NCI-H526 treated with DMSO at 0.1 percent for 48 hours (cell line): ENCODE measurements around the gene APBA1.

Experiments
- DNase-seq: peaks from one replicate; lab custom pipeline; 2025; lab: John Stamatoyannopoulos, UW

APBA1 gene

DNA sequence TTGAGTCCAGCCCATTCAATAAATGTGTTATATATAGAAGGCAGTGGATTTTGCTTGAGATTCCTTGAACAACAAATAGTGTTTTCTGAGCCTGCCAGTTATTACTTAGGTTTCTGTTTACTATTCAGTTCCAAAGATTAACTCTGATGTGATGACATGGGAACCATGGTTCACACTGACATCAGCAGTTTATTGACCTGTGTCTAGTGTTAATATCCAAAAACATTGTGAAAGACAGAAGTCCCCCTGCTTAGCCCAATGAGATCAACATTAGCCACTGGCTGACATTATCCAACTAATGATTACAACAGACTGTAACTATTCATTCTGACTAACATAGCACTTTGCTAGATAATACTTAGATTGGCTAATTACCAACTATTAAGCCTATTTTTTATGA is 14.9 kb downstream of the APBA1 start:
- no peak for DNase-seq

GRCh38 chr9:69655065-69655464 is 17.1 kb downstream of the APBA1 start:
- DNase-seq = no peak

DNA sequence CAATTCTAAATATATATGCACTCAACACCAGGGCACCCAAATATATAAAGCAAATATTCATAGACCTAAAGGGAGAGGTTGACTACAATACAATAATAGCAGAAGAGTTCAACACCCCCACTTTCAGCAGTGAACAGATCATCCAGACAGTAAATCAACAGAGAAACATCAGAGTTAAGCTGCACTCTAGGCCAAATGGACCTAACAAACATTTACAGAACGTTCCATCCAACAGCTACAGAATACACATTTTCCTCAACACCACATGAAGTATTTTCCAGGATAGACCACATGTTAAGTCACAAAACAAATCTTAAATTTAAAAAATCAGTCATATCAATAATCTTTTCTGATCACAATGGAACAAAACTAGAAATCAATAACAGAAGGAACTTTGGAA is 18.9 kb downstream of the APBA1 start:
- no peak for DNase-seq

DNA sequence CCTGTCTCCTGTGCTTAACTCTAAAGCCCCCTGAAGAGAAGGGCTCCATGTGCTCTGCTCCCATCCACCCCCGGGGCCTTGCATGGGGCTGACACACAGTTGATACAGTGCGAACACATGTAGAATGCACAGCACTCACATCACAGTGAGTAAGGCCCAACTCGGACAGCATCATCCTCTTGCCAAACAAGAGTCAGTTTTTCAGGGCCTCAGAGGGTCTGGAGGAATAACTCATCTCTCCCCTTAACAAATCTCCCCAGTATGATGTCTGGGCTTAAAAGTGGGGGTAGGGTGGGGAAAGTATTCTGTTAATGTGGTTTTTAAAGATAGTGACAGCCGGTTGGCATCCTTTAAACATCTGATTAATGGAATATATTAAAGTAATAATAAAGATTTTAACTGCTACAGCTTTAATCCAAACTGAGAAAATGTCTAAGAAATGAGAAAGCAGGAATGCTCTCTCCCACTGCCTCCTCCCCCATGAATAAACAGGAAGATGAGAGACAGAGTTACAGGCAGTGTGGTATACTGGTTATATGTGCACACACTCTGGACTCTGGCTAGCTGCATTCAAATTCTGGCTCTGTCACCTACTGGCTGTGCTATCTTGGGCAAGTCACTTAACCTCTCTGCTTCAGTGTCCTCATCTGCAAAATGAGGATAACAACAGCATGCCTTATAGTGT is 22.5 kb downstream of the APBA1 start:
- no peak for DNase-seq

DNA sequence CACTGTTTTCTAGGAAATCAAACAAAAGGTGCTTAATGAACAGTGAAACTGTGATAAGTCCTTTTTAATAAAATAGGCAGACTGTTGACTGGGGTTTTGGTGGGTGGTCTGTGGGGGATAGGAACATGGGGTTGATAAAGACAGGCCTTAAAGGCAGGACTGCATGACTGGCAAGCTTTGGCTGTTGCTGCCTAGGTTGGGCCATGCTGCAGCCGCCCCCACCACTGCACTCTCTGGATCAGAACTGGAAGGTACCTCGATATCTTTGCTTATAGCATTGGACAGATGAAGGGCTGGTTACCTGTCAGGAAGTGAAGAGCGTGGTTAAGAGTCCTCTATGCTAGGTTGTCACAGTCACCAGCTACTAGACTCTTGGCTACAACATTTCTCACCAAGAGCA is 24.4 kb downstream of the APBA1 start:
- no peak for DNase-seq

- no peak for DNase-seq
Measured at GRCh38 chr9:69646810-69647209, 25.4 kb downstream of the APBA1 start.

GRCh38 chr9:69645488-69645887 is 26.7 kb downstream of the APBA1 start:
- DNase-seq = peak; percentile 81

DNA sequence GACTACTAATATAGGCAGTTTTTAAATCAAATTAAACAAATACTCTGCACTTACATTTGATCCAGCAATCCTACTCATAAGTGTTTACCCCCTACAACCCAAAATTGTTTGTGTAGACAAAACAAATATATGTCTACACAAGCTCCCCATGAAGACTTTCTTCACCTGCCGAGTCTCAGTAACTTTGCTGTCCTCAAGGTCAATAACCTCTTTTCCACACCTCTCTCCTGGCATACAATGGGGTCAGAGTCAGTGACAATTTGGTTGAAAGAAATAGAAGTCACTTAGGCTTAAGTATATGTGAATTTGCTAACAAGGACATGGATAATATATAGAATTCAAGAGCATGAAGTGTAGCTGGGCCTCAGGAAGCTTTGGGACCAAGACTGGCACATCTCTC is 29.1 kb downstream of the APBA1 start:
- DNase-seq = no peak

DNA sequence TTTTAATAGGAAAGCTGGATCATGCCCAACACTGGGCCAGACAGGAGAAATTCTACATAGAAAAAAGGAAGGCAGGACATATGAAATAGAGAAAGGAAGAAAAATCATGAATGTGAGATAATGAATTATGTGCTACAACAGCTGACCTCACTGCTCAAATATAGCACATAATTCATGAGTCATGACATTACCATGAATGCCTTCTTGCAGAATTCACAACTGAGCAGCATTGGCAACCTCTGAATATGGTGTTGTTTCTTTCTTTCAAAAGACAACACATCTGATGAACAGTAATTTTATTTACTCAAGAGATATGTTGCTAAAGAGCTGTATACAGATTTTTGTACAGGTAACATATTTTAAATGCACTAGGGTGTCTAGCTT is 34.4 kb downstream of the APBA1 start:
- DNase-seq = no peak

- no peak for DNase-seq
Measured at GRCh38 chr9:69637193-69637816, 34.9 kb downstream of the APBA1 start.

DNA sequence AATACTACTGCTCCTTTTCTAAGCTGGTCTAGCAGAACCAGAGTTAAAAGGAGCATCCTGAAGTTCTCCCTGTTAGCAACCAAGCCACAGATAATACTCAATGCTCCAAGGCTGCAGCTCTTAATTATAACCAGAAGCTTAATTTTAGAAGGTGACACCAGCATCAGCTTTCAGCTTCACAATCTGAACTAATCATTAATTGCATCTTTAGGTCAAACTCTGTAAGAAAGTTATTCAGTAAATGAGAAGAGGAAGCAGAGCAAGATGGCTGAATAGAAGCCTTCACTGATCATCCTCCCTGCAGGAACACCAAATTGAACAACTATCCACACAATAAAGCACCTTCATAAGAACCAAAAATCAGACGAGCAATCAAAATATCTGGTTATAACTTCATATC is 38.5 kb downstream of the APBA1 start:
- no peak for DNase-seq

DNA sequence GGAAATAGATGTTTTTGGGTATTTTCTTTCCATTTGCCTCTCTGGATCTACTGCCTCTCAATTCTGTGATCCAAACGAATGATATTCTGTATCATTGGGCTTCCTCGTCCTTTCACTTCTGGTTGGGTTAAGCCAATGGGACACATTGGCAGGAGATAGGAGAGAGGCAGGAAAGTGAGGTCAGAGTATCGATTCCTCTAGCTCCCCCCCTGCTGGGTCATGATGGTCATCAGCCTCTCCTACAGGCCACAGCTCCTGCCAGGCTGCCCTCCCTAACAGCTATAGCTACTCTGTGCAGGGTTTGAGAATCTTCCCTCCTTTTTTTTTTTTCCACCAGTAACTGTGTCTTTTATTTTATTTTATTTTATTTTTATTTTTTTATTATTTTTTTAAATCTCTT is 39.4 kb downstream of the APBA1 start:
- DNase-seq = no peak

- DNase-seq = no peak
Measured at GRCh38 chr9:69627281-69627680, 44.9 kb downstream of the APBA1 start.

DNA sequence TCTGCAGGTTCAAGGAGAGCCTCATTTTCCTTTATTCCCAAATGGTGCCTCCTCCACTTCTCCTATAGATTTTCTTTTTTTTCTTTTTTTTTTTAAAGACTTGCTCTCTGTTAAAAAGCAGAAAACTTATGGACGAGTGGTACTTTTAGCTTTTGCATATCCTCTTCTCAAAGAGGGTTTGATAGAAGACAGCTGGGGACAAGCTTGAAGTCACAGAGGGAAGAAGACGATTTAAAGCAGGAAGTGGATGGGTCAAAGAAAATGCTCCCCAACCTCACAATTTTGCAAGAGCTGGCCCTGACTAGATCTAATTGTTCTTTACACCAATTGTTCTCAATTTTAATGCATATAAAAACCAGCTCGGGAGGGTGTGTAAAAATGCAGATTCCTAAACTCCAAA is 48.9 kb downstream of the APBA1 start:
- no peak for DNase-seq

DNA sequence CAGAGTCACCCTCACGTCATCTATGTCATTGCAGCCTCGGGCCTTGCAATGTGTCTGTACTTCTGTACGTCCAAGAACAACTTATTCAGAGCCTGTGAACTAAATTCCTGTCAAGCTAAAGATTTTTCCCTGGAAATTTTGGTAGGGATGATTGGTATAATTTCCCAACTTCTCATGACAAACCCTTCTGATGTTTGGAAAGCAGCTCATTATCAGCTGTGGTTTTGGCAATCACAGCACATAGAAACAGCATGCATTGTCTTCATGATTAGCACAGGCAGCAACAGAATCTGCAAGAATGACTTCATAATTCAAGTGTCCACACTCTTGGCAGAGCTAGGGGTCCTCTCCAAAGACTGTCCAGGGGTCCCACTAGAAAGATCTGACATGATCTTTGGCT is 49.5 kb downstream of the APBA1 start:
- DNase-seq = no peak

GRCh38 chr9:69621730-69622460 is 50.3 kb downstream of the APBA1 start:
- no peak for DNase-seq

GRCh38 chr9:69620731-69621130 is 51.4 kb downstream of the APBA1 start:
- no peak for DNase-seq

GRCh38 chr9:69619233-69619632 is 52.9 kb downstream of the APBA1 start:
- no peak for DNase-seq

GRCh38 chr9:69617006-69617405 is 55.2 kb downstream of the APBA1 start:
- no peak for DNase-seq

- no peak for DNase-seq
Measured at GRCh38 chr9:69615880-69616279, 56.3 kb downstream of the APBA1 start.

DNA sequence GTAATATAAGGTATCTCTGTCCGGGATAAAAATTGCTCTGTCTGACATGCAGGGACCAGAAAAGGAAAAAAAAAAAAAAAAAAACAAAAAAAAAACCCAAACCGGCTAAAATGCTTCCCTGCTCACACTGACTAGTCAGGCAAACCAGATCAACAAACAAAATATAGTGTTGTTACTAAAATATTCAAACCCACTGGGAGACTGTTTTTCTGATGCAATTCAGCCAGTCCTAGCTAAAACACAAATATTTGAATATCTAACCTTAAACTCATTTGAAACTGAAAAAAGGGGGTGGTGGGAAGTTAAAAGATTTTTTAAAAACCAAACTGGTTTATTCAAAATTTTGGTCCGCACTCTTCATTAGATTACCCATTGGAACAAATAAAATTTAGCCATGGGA is 61.0 kb downstream of the APBA1 start:
- no peak for DNase-seq

DNA sequence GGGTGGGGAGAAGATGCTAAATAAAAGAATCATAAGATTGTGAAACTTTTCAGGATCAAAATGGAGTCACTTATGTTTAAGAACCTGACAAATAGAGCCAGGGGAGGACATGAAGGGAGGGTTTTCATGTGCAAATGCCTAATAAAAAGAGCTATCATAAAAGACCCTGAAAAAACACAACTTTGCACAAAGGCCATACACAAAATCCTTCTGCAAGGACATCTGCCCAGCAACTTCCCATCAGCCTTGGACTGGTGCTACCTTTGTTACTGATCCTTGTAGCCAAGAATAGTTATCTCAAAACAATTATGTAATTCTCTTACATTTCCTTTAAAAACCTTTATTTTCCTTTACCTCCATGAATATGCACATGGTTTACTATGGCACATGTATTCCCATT is 63.0 kb downstream of the APBA1 start:
- DNase-seq = no peak

- no peak for DNase-seq
Measured at GRCh38 chr9:69606089-69606488, 66.1 kb downstream of the APBA1 start.

DNA sequence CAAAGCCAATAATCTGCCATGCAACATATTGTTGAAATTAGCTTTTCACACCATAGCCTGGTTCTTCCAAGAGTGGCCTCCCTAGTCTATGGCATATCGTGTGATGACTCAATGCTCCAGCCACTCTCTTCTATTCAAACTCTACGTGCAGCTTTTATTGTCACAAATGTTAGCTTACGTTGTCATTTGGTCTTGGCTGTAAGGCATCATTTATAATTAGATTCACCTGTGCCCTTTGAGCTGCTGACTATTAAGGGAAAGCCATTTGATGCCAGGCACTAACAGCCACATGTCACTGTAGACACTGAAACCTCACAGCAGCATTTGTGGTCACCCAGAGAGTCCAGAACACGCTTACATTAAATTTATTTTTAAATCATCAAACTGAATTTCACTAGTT is 66.8 kb downstream of the APBA1 start:
- no peak for DNase-seq
